HCT116 (cell line): Measurements from ENCODE around the gene TNKS2. TPM values are rescaled to one million over a fixed set of nuclear protein-coding genes. Genes with fewer than 3 reads are reported as not detected.

Experiments used
- ATAC-seq: fragments of 200-7000 bp; cut with Tn5 transposase; 2 replicates; pipeline ENCODE4 v1.9.1; 2020; ENCODE audit warnings: mild to moderate bottlenecking, moderate library complexity
- BruUV-seq: library from RNA; stranded (reverse); fragments of 400-500 nt; replicated peaks from 2 replicates; lab custom pipeline; 2021; lab: Mats Ljungman, UMichigan
- CTCF ChIA-PET: fragments of 300-600 bp; sonication (Branson Sonifier 250); formaldehyde crosslinking; loops from one replicate; lab custom pipeline; 2021; ENCODE audit warnings: antibody characterized with exemption; lab: Charles Lee
- POLR2A ChIA-PET: fragments of 300-600, 350-600 bp; sonication (Branson Sonifier 250); formaldehyde crosslinking; loops from one replicate; lab custom pipeline; 2021; ENCODE audit warnings: antibody characterized with exemption; lab: Charles Lee
- RAD21 ChIA-PET, 2 experiments: fragments of 300-600 bp; sonication (Branson Sonifier 250); formaldehyde crosslinking; loops; one replicate each; lab custom pipeline; 2023; ENCODE audit warnings: low total read pairs in 2 of 2; ENCODE audit not compliant: uncharacterized antibody in 2 of 2, unreplicated experiment in 2 of 2, low non-redundant PET in 1 of 2; lab: Charles Lee
- DNase-seq: peaks from one replicate; pipeline ENCODE4 v3.0.0-alpha.2; 2010; ENCODE audit warnings: low read depth, low spot score
- H2AFZ ChIP-seq: fragments of 200-600 bp; shearing (Covaris generic), sonication (generic); 2 replicates; pipeline ENCODE4 v1.6.1; 2017; ENCODE audit warnings: low read depth, mixed run types, mixed read lengths, antibody characterized with exemption, low read length; ENCODE audit not compliant: poor library complexity, severe bottlenecking
- H3K27ac ChIP-seq: 2 replicates; pipeline ENCODE4 v1.5.1; 2012; ENCODE audit warnings: low read depth, low read length
- H3K27me3 ChIP-seq: fragments of 200-600 bp; sonication (generic); 2 replicates; pipeline ENCODE4 v1.6.1; 2016; ENCODE audit warnings: mixed run types, low read length, mixed read lengths; ENCODE audit not compliant: insufficient read depth
- H3K36me3 ChIP-seq, 2 experiments: fragments of 200-500 bp in 1 of 2; fragments of 200-600 bp in 1 of 2; sonication (Bioruptor generic) in 1 of 2; sonication (generic) in 1 of 2; 2 replicates each; pipeline versions ENCODE4 v1.5.1 to v1.6.1; 2014 to 2016; ENCODE audit warnings: low read length in 2 of 2, inconsistent platforms in 1 of 2, mixed read lengths in 1 of 2, mixed run types in 1 of 2; ENCODE audit not compliant: insufficient read depth in 2 of 2, control insufficient read depth in 1 of 2
- H3K4me1 ChIP-seq, 2 experiments: fragments of 200-600 bp in 1 of 2; sonication (generic) in 1 of 2; 2 replicates each; pipeline versions ENCODE4 v1.5.1 to v1.6.1; 2012 to 2017; ENCODE audit warnings: low read length in 2 of 2, inconsistent platforms in 1 of 2, mild to moderate bottlenecking in 1 of 2, mixed read lengths in 1 of 2, mixed run types in 1 of 2, moderate library complexity in 1 of 2; ENCODE audit not compliant: insufficient read depth in 2 of 2, control insufficient read depth in 1 of 2
- H3K4me2 ChIP-seq: fragments of 200-600 bp; sonication (generic); 2 replicates; pipeline ENCODE4 v1.6.1; 2017; ENCODE audit warnings: mixed run types, low read length, mixed read lengths
- H3K4me3 ChIP-seq, 2 experiments: fragments of 200-600 bp in 1 of 2; sonication (generic) in 1 of 2; replicated peaks in 1 of 2; 2 replicates each; pipeline ENCODE4 v1.5.1; 2011 to 2016; ENCODE audit warnings: low read length in 2 of 2, control low read depth in 1 of 2, low read depth in 1 of 2, mild to moderate bottlenecking in 1 of 2, mixed read lengths in 1 of 2, mixed run types in 1 of 2
- H3K79me2 ChIP-seq: fragments of 200-600 bp; sonication (generic); 2 replicates; pipeline ENCODE4 v1.6.1; 2017; ENCODE audit warnings: mild to moderate bottlenecking, mixed run types, low read length, moderate library complexity, mixed read lengths; ENCODE audit not compliant: insufficient read depth
- H3K9ac ChIP-seq: fragments of 200-600 bp; sonication (generic); 2 replicates; pipeline ENCODE4 v1.6.1; 2016; ENCODE audit warnings: low read length, mixed read lengths
- H3K9me2 ChIP-seq: fragments of 200-600 bp; sonication (generic), shearing (Covaris generic); 2 replicates; pipeline ENCODE4 v1.6.1; 2017; ENCODE audit warnings: mixed run types, mild to moderate bottlenecking, moderate library complexity; ENCODE audit not compliant: insufficient read depth
- H3K9me3 ChIP-seq, 2 experiments: fragments of 200-500 bp in 1 of 2; fragments of 200-600 bp in 1 of 2; sonication (Bioruptor generic) in 1 of 2; sonication (generic) in 1 of 2; 2 replicates each; pipeline ENCODE4 v1.6.1; 2014 to 2017; ENCODE audit warnings: low read length in 2 of 2, mixed read lengths in 2 of 2, inconsistent platforms in 1 of 2, low read depth in 1 of 2, mild to moderate bottlenecking in 1 of 2, mixed run types in 1 of 2, moderate library complexity in 1 of 2; ENCODE audit not compliant: control insufficient read depth in 1 of 2, insufficient read depth in 1 of 2
- H4K20me1 ChIP-seq: fragments of 200-600 bp; sonication (generic), shearing (Covaris generic); 2 replicates; pipeline ENCODE4 v1.6.1; 2017; ENCODE audit warnings: mixed run types, mild to moderate bottlenecking, moderate library complexity; ENCODE audit not compliant: insufficient read depth
- CBX3 ChIP-seq: IDR thresholded peaks from 2 replicates; pipeline ENCODE4 v1.6.1; 2012; ENCODE audit warnings: low read depth
- EGR1 ChIP-seq: IDR thresholded peaks from 2 replicates; pipeline ENCODE4 v1.6.1; 2012; ENCODE audit warnings: low read depth
- ELF1 ChIP-seq: IDR thresholded peaks from 2 replicates; pipeline ENCODE4 v1.6.1; 2012; ENCODE audit warnings: low read depth, borderline replicate concordance
- EZH2 ChIP-seq: fragments of 200-600 bp; sonication (generic); IDR thresholded peaks from 2 replicates; pipeline ENCODE4 v1.6.1; 2017; ENCODE audit warnings: antibody characterized with exemption, mixed run types
- EZH2phosphoT487 ChIP-seq: fragments of 200-600 bp; IDR thresholded peaks from 2 replicates; pipeline ENCODE4 v1.6.1; 2018; ENCODE audit warnings: antibody characterized with exemption, borderline replicate concordance
- FOSL1 ChIP-seq: IDR thresholded peaks from 2 replicates; pipeline ENCODE4 v1.6.1; 2012; ENCODE audit warnings: low read depth
- POLR2A ChIP-seq: IDR thresholded peaks from 2 replicates; pipeline ENCODE4 v1.7.0; 2011; ENCODE audit warnings: borderline replicate concordance; ENCODE audit not compliant: insufficient read depth, insufficient read length; ENCODE audit errors: extremely low read depth
- POLR2AphosphoS5 ChIP-seq: IDR thresholded peaks from 2 replicates; pipeline ENCODE4 v1.6.1; 2011; ENCODE audit warnings: mild to moderate bottlenecking, low read depth, low read length, moderate library complexity
- YY1 ChIP-seq: IDR thresholded peaks from 2 replicates; pipeline ENCODE4 v1.6.1; 2011; ENCODE audit warnings: low read length, low read depth, moderate library complexity, mild to moderate bottlenecking; ENCODE audit not compliant: insufficient replicate concordance; ENCODE audit errors: extremely low read depth
- ZFX ChIP-seq: fragments of 450-650 bp; IDR thresholded peaks from 2 replicates; pipeline ENCODE4 v1.6.1; 2017
- ZNF274 ChIP-seq: fragments of 200-500 bp; sonication (Bioruptor generic); IDR thresholded peaks from 2 replicates; pipeline ENCODE4 v1.6.1; 2014; ENCODE audit warnings: mild to moderate bottlenecking, low read depth, low read length, inconsistent platforms
- intact Hi-C: fragments of 100-400 bp; cut with micrococcal nuclease; formaldehyde crosslinking; loops from 2 replicates; pipeline ENCODE4 v1.10.0; 2022
- total RNA-seq: library from RNA; stranded (reverse); gene quantifications from one replicate; pipeline ENCODE4 v1.2.1, GENCODE V29; 2021; ENCODE audit not compliant: unreplicated experiment
- TF ChIP-seq, protein P1 (sequence below): IDR thresholded peaks from 2 replicates; pipeline ENCODE4 v1.6.1; 2012; ENCODE audit warnings: low read depth
- TF ChIP-seq, protein P2 (sequence below), 3 experiments: fragments of 200-600 bp in 1 of 3; sonication (generic) in 1 of 3; IDR thresholded peaks in 2 of 3; conservative IDR thresholded peaks in 1 of 3; 2 replicates each; pipeline ENCODE4 v1.5.1; 2012 to 2017; ENCODE audit warnings: low read depth in 2 of 3, low read length in 2 of 3, antibody characterized with exemption in 1 of 3, borderline replicate concordance in 1 of 3, control low read depth in 1 of 3, mild to moderate bottlenecking in 1 of 3, mixed read lengths in 1 of 3, mixed run types in 1 of 3, moderate library complexity in 1 of 3; ENCODE audit not compliant: insufficient read depth in 1 of 3

Gene TNKS2
- total RNA-seq, 1 experiment from 2014 or later: 20.7 TPM

GRCh38 chr10:91774571-91774970, 23.7 kb upstream of the TNKS2 start:
- Histone ChIP-seq H3K27ac (no peak overlapping the region), H3K79me2 (no peaks in the 10 kb centered on the region), H3K4me2 (no peak overlapping the region), H4K20me1 (no peaks in the 10 kb centered on the region), H3K9ac (no peak overlapping the region), H2AFZ (no peak overlapping the region), H3K9me2 (no peaks in the 10 kb centered on the region), H3K36me3 (no peaks in the 10 kb centered on the region), H3K4me1 (no peaks in the 10 kb centered on the region), H3K27me3 (no peaks in the 10 kb centered on the region), H3K4me3 (no peak overlapping the region), H3K9me3 (no peaks in the 10 kb centered on the region)
- ATAC-seq (no peak), DNase-seq (no peak)
- ChIA-PET RAD21 (no interaction called here), CTCF (interaction anchor here (0.9 kb wide), 1 partner anchor 138 kb away, joined by 3 read pairs; no protein-coding TSS in a partner anchor), POLR2A (interaction anchor here (1.0 kb wide), 1 partner anchor 21 kb away, joined by 3 read pairs; no protein-coding TSS in a partner anchor)
- no TSS peak for BruUV-seq
- TF ChIP-seq, protein P1, sequence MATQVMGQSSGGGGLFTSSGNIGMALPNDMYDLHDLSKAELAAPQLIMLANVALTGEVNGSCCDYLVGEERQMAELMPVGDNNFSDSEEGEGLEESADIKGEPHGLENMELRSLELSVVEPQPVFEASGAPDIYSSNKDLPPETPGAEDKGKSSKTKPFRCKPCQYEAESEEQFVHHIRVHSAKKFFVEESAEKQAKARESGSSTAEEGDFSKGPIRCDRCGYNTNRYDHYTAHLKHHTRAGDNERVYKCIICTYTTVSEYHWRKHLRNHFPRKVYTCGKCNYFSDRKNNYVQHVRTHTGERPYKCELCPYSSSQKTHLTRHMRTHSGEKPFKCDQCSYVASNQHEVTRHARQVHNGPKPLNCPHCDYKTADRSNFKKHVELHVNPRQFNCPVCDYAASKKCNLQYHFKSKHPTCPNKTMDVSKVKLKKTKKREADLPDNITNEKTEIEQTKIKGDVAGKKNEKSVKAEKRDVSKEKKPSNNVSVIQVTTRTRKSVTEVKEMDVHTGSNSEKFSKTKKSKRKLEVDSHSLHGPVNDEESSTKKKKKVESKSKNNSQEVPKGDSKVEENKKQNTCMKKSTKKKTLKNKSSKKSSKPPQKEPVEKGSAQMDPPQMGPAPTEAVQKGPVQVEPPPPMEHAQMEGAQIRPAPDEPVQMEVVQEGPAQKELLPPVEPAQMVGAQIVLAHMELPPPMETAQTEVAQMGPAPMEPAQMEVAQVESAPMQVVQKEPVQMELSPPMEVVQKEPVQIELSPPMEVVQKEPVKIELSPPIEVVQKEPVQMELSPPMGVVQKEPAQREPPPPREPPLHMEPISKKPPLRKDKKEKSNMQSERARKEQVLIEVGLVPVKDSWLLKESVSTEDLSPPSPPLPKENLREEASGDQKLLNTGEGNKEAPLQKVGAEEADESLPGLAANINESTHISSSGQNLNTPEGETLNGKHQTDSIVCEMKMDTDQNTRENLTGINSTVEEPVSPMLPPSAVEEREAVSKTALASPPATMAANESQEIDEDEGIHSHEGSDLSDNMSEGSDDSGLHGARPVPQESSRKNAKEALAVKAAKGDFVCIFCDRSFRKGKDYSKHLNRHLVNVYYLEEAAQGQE: no peak
- TF ChIP-seq EZH2 (no peak), ELF1 (no peak), EGR1 (no peak), ZNF274 (no peak), ZFX (no peak)
- intact Hi-C loops: no loop called here

DNA sequence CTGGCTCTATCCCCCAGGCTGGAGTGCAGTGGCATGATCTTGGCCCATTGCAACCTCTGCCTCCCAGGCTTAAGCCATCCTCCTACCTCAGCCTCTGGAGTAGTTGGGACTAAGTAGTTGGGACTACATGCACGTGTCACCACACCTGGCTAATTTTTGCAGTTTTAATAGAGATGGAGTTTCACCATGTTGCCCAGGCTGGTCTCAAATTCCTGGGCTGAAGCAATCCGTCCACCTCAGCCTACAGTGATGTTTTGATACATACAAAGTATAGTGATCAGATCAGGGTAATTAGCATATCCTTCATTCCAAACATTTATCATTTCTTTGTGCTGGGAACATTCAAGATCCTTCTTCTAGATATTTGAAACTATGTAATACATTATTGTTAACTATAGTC, 22.5 kb upstream of the TNKS2 start:
- no peak overlapping the region for H3K27ac ChIP-seq
- no peaks in the 10 kb centered on the region for H3K27me3 ChIP-seq
- no TSS peak for BruUV-seq
- RAD21 ChIA-PET: no interaction called here
- POLR2A ChIA-PET: interaction anchor here (1.0 kb wide), 1 partner anchor 20 kb away, joined by 3 read pairs; no protein-coding TSS in a partner anchor
- H3K4me3 ChIP-seq: no peak overlapping the region
- H3K9me3 ChIP-seq: no peaks in the 10 kb centered on the region
- CTCF ChIA-PET: no interaction called here
- no peak overlapping the region for H3K9ac ChIP-seq
- ATAC-seq (no peak), DNase-seq (no peak)
- no peaks in the 10 kb centered on the region for H3K36me3 ChIP-seq
- H2AFZ ChIP-seq: no peak overlapping the region
- no peaks in the 10 kb centered on the region for H3K4me1 ChIP-seq
- H4K20me1 ChIP-seq: no peaks in the 10 kb centered on the region
- no peak overlapping the region for H3K4me2 ChIP-seq
- H3K79me2 ChIP-seq: no peaks in the 10 kb centered on the region
- H3K9me2 ChIP-seq: no peaks in the 10 kb centered on the region
- intact Hi-C loops: no loop called here
- TF ChIP-seq FOSL1 (no peak), CBX3 (no peak), EZH2 (no peak), POLR2A (no peak), ZFX (no peak), ZNF274 (no peak), ELF1 (no peak), EZH2phosphoT487 (no peak), YY1 (no peak), POLR2AphosphoS5 (no peak)
- TF ChIP-seq, protein P2, sequence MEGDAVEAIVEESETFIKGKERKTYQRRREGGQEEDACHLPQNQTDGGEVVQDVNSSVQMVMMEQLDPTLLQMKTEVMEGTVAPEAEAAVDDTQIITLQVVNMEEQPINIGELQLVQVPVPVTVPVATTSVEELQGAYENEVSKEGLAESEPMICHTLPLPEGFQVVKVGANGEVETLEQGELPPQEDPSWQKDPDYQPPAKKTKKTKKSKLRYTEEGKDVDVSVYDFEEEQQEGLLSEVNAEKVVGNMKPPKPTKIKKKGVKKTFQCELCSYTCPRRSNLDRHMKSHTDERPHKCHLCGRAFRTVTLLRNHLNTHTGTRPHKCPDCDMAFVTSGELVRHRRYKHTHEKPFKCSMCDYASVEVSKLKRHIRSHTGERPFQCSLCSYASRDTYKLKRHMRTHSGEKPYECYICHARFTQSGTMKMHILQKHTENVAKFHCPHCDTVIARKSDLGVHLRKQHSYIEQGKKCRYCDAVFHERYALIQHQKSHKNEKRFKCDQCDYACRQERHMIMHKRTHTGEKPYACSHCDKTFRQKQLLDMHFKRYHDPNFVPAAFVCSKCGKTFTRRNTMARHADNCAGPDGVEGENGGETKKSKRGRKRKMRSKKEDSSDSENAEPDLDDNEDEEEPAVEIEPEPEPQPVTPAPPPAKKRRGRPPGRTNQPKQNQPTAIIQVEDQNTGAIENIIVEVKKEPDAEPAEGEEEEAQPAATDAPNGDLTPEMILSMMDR (IDR thresholded peaks at IDR 0.05 in 2 of 3, conservative IDR thresholded peaks at IDR 0.05 in 1 of 3; ENCODE audit: borderline replicate concordance in 1 of 3, insufficient read depth in 1 of 3, low read depth in 2 of 3, low read length in 2 of 3): no peak
